ENCODE data around the gene HIRA. TPM values are rescaled to one million over a fixed set of nuclear protein-coding genes. Genes with fewer than 3 reads are reported as not detected.

Gene HIRA
- total RNA-seq, 5 donors from 2014 or later (not counting 1 experiment from before 2014, with no cell fraction given) = 24.4 to 31.4 (median 29.2) TPM

GRCh38 chr22:19355413-19356157 lies 75.9 kb downstream of the HIRA start:
- no peaks in the 10 kb centered on the region for H3K4me1 Mint-ChIP-seq
- H3K4me3 Mint-ChIP-seq = no peak overlapping the region
- DNase-seq (no peak), ATAC-seq (replicated peaks in 1 of 4) (no peak)
- no peaks in the 10 kb centered on the region for H3K9me3 Mint-ChIP-seq
- H3K36me3 Mint-ChIP-seq = peaks cover 61% of the 10 kb centered on the region
- H3K36me3 ChIP-seq (ENCODE audit: control insufficient read depth in 2 of 2, extremely low read depth in 1 of 2, insufficient read depth in 1 of 2, low read length in 1 of 2) = peaks cover 22 to 97% of the 10 kb centered on the region in 2 donors
- CTCF ChIA-PET = interaction anchor here in 1 of 2 donors (0.6 kb wide), 1 partner anchor 84 kb away, joined by 3 read pairs; no protein-coding TSS in a partner anchor
- H3K9me3 ChIP-seq = no peaks in the 10 kb centered on the region
- H3K4me1 ChIP-seq (ENCODE audit: control insufficient read depth in 1 of 2, extremely low read depth in 1 of 2, insufficient read depth in 2 of 2, low read length in 2 of 2) = no peaks in the 10 kb centered on the region
- H3K27ac Mint-ChIP-seq = no peak overlapping the region
- no peak overlapping the region for H3K27ac ChIP-seq (ENCODE audit: low read length)
- no peaks in the 10 kb centered on the region for H3K27me3 ChIP-seq (replicated peaks in 1 of 2; ENCODE audit: control insufficient read depth in 2 of 2, extremely low read depth in 1 of 2, insufficient read depth in 2 of 2, low read length in 1 of 2)
- no peak overlapping the region for H3K4me3 ChIP-seq (ENCODE audit: control insufficient read depth in 1 of 2, extremely low read depth in 1 of 2, low read length in 1 of 2)
- WGBS (ENCODE audit: insufficient coverage) = 96% methylated on average over 6 of the region's 7 CpGs
- POLR2A ChIA-PET = no interaction called here
- H3K27me3 Mint-ChIP-seq = no peaks in the 10 kb centered on the region

GRCh38 chr22:19354201-19354600 lies 77.3 kb downstream of the HIRA start:
- no peaks in the 10 kb centered on the region for H3K4me1 Mint-ChIP-seq

GRCh38 chr22:19353363-19354131 lies 78.0 kb downstream of the HIRA start:
- no peaks in the 10 kb centered on the region for H3K9me3 ChIP-seq
- Mint-ChIP-seq H3K27me3 (no peaks in the 10 kb centered on the region), H3K27ac (no peak overlapping the region), H3K36me3 (peaks cover 60% of the 10 kb centered on the region), H3K4me3 (no peak overlapping the region), H3K9me3 (no peaks in the 10 kb centered on the region), H3K4me1 (no peaks in the 10 kb centered on the region)
- peaks cover 19 to 92% of the 10 kb centered on the region in 2 donors for H3K36me3 ChIP-seq (ENCODE audit: control insufficient read depth in 2 of 2, extremely low read depth in 1 of 2, insufficient read depth in 1 of 2, low read length in 1 of 2)
- H3K4me3 ChIP-seq (ENCODE audit: control insufficient read depth in 1 of 2, extremely low read depth in 1 of 2, low read length in 1 of 2) = no peak overlapping the region
- H3K27ac ChIP-seq (ENCODE audit: low read length) = no peak overlapping the region
- no peak for DNase-seq
- ATAC-seq (replicated peaks in 1 of 4) = no peak
- no peaks in the 10 kb centered on the region for H3K27me3 ChIP-seq (replicated peaks in 1 of 2; ENCODE audit: control insufficient read depth in 2 of 2, extremely low read depth in 1 of 2, insufficient read depth in 2 of 2, low read length in 1 of 2)
- H3K4me1 ChIP-seq (ENCODE audit: control insufficient read depth in 1 of 2, extremely low read depth in 1 of 2, insufficient read depth in 2 of 2, low read length in 2 of 2) = no peaks in the 10 kb centered on the region
- ChIA-PET POLR2A (interaction anchor here in 1 of 2 donors (0.5 kb wide), 1 partner anchor 74 kb away, joined by 3 read pairs; no protein-coding TSS in a partner anchor), CTCF (no interaction called here)
- WGBS (ENCODE audit: insufficient coverage) = 97% methylated on average over 18 of the region's 18 CpGs

More at GRCh38 chr22:19354201-19354600, 77.3 kb downstream of the HIRA start:
- Mint-ChIP-seq H3K36me3 (peaks cover 65% of the 10 kb centered on the region), H3K27me3 (no peaks in the 10 kb centered on the region), H3K27ac (no peak overlapping the region), H3K4me3 (no peak overlapping the region), H3K9me3 (no peaks in the 10 kb centered on the region)
- Histone ChIP-seq H3K36me3 (ENCODE audit: control insufficient read depth in 2 of 2, extremely low read depth in 1 of 2, insufficient read depth in 1 of 2, low read length in 1 of 2) (peaks cover 22 to 97% of the 10 kb centered on the region in 2 donors), H3K9me3 (no peaks in the 10 kb centered on the region), H3K4me3 (ENCODE audit: control insufficient read depth in 1 of 2, extremely low read depth in 1 of 2, low read length in 1 of 2) (no peak overlapping the region), H3K4me1 (ENCODE audit: control insufficient read depth in 1 of 2, extremely low read depth in 1 of 2, insufficient read depth in 2 of 2, low read length in 2 of 2) (no peaks in the 10 kb centered on the region), H3K27me3 (replicated peaks in 1 of 2; ENCODE audit: control insufficient read depth in 2 of 2, extremely low read depth in 1 of 2, insufficient read depth in 2 of 2, low read length in 1 of 2) (no peaks in the 10 kb centered on the region), H3K27ac (ENCODE audit: low read length) (no peak overlapping the region)
- ChIA-PET CTCF (no interaction called here), POLR2A (interaction anchor here in 1 of 2 donors (0.5 kb wide), 1 partner anchor 74 kb away, joined by 3 read pairs; no protein-coding TSS in a partner anchor)
- no peak for ATAC-seq (replicated peaks in 1 of 4)
- DNase-seq = no peak
- 100% methylated on average over 5 of the region's 5 CpGs for WGBS (ENCODE audit: insufficient coverage)

- ATAC-seq (replicated peaks in 1 of 4) (no peak), DNase-seq (no peak)
- H3K9me3 Mint-ChIP-seq = no peaks in the 10 kb centered on the region
- peaks cover 19 to 89% of the 10 kb centered on the region in 2 donors for H3K36me3 ChIP-seq (ENCODE audit: control insufficient read depth in 2 of 2, extremely low read depth in 1 of 2, insufficient read depth in 1 of 2, low read length in 1 of 2)
- H3K4me3 Mint-ChIP-seq = no peak overlapping the region
- 90% methylated on average over 2 of the region's 4 CpGs for WGBS (ENCODE audit: insufficient coverage)
- peaks cover 58% of the 10 kb centered on the region for H3K36me3 Mint-ChIP-seq
- no peak overlapping the region for H3K27ac Mint-ChIP-seq
- ChIA-PET POLR2A (no interaction called here), CTCF (no interaction called here)
- H3K4me1 Mint-ChIP-seq = no peaks in the 10 kb centered on the region
- H3K9me3 ChIP-seq = no peaks in the 10 kb centered on the region
- H3K27ac ChIP-seq (ENCODE audit: low read length) = no peak overlapping the region
- no peak overlapping the region for H3K4me3 ChIP-seq (ENCODE audit: control insufficient read depth in 1 of 2, extremely low read depth in 1 of 2, low read length in 1 of 2)
- H3K27me3 ChIP-seq (replicated peaks in 1 of 2; ENCODE audit: control insufficient read depth in 2 of 2, extremely low read depth in 1 of 2, insufficient read depth in 2 of 2, low read length in 1 of 2) = no peaks in the 10 kb centered on the region
- H3K27me3 Mint-ChIP-seq = no peaks in the 10 kb centered on the region
- no peaks in the 10 kb centered on the region for H3K4me1 ChIP-seq (ENCODE audit: control insufficient read depth in 1 of 2, extremely low read depth in 1 of 2, insufficient read depth in 2 of 2, low read length in 2 of 2)
Observed at GRCh38 chr22:19352766-19353165, 78.8 kb downstream of the HIRA start.

GRCh38 chr22:19352217-19352616 lies 79.3 kb downstream of the HIRA start:
- H3K9me3 Mint-ChIP-seq = no peaks in the 10 kb centered on the region
- Histone ChIP-seq H3K27ac (ENCODE audit: low read length) (no peak overlapping the region), H3K4me3 (ENCODE audit: control insufficient read depth in 1 of 2, extremely low read depth in 1 of 2, low read length in 1 of 2) (no peak overlapping the region), H3K36me3 (ENCODE audit: control insufficient read depth in 2 of 2, extremely low read depth in 1 of 2, insufficient read depth in 1 of 2, low read length in 1 of 2) (peaks cover 18 to 84% of the 10 kb centered on the region in 2 donors), H3K27me3 (replicated peaks in 1 of 2; ENCODE audit: control insufficient read depth in 2 of 2, extremely low read depth in 1 of 2, insufficient read depth in 2 of 2, low read length in 1 of 2) (no peaks in the 10 kb centered on the region), H3K9me3 (no peaks in the 10 kb centered on the region), H3K4me1 (ENCODE audit: control insufficient read depth in 1 of 2, extremely low read depth in 1 of 2, insufficient read depth in 2 of 2, low read length in 2 of 2) (no peaks in the 10 kb centered on the region)
- no peak for ATAC-seq (replicated peaks in 1 of 4)
- no peaks in the 10 kb centered on the region for H3K27me3 Mint-ChIP-seq
- CTCF ChIA-PET = no interaction called here
- H3K4me3 Mint-ChIP-seq = no peak overlapping the region
- POLR2A ChIA-PET = no interaction called here
- no peaks in the 10 kb centered on the region for H3K4me1 Mint-ChIP-seq
- H3K27ac Mint-ChIP-seq = no peak overlapping the region
- peaks cover 62% of the 10 kb centered on the region for H3K36me3 Mint-ChIP-seq
- no peak for DNase-seq
- 89% methylated on average over 3 of the region's 6 CpGs for WGBS (ENCODE audit: insufficient coverage)

- DNase-seq = no peak
- no peak for ATAC-seq (replicated peaks in 1 of 4)
- Mint-ChIP-seq H3K4me1 (no peaks in the 10 kb centered on the region), H3K4me3 (no peak overlapping the region), H3K27me3 (no peaks in the 10 kb centered on the region), H3K36me3 (peaks cover 66% of the 10 kb centered on the region), H3K9me3 (no peaks in the 10 kb centered on the region), H3K27ac (no peak overlapping the region)
- no peaks in the 10 kb centered on the region for H3K9me3 ChIP-seq
- ChIA-PET CTCF (no interaction called here), POLR2A (no interaction called here)
- H3K27ac ChIP-seq (ENCODE audit: low read length) = no peak overlapping the region
- H3K4me3 ChIP-seq (ENCODE audit: control insufficient read depth in 1 of 2, extremely low read depth in 1 of 2, low read length in 1 of 2) = no peak overlapping the region
- no peaks in the 10 kb centered on the region for H3K27me3 ChIP-seq (replicated peaks in 1 of 2; ENCODE audit: control insufficient read depth in 2 of 2, extremely low read depth in 1 of 2, insufficient read depth in 2 of 2, low read length in 1 of 2)
- H3K4me1 ChIP-seq (ENCODE audit: control insufficient read depth in 1 of 2, extremely low read depth in 1 of 2, insufficient read depth in 2 of 2, low read length in 2 of 2) = no peaks in the 10 kb centered on the region
- WGBS (ENCODE audit: insufficient coverage) = 100% methylated on average over 5 of the region's 6 CpGs
- H3K36me3 ChIP-seq (ENCODE audit: control insufficient read depth in 2 of 2, extremely low read depth in 1 of 2, insufficient read depth in 1 of 2, low read length in 1 of 2) = peaks cover 12 to 80% of the 10 kb centered on the region in 2 donors
Observed at GRCh38 chr22:19351604-19352003, 79.9 kb downstream of the HIRA start.
